Skeletal muscle tissue (tissue), 4 donors: ENCODE measurements around the gene SLC24A3. TPM values are rescaled to one million over a fixed set of nuclear protein-coding genes. Genes with fewer than 3 reads are reported as not detected.

Experiments
- H3K27ac ChIP-seq: one replicate; pipeline ENCODE4 v1.7.0; 2013; ENCODE audit warnings: mild to moderate bottlenecking, low read depth, low read length, inconsistent platforms
- H3K27me3 ChIP-seq, 3 donors: one replicate each; pipeline ENCODE4 v1.7.0; 2013; ENCODE audit warnings: low read length in 3 of 3; ENCODE audit not compliant: control insufficient read depth in 3 of 3, insufficient read depth in 3 of 3
- H3K36me3 ChIP-seq, 3 donors: one replicate each; pipeline ENCODE4 v1.7.0; 2013; ENCODE audit warnings: low read length in 3 of 3; ENCODE audit not compliant: control insufficient read depth in 3 of 3, insufficient read depth in 3 of 3
- H3K4me1 ChIP-seq, 3 donors: one replicate each; pipeline ENCODE4 v1.7.0; 2013; ENCODE audit warnings: low read length in 3 of 3, mild to moderate bottlenecking in 3 of 3; ENCODE audit not compliant: control insufficient read depth in 3 of 3, insufficient read depth in 3 of 3
- H3K4me3 ChIP-seq, 3 donors: one replicate each; pipeline ENCODE4 v1.7.0; 2013; ENCODE audit warnings: low read length in 3 of 3
- H3K9ac ChIP-seq, 3 donors: one replicate each; pipeline ENCODE4 v1.7.0; 2013; ENCODE audit warnings: low read length in 3 of 3, mild to moderate bottlenecking in 3 of 3, moderate library complexity in 2 of 3, low read depth in 1 of 3
- H3K9me3 ChIP-seq, 3 donors: one replicate each; pipeline ENCODE4 v1.7.0; 2013; ENCODE audit warnings: low read length in 3 of 3; ENCODE audit not compliant: control insufficient read depth in 3 of 3
- total RNA-seq: library from RNA; depleted of rRNA; stranded (reverse); fragments of >200 nt; gene quantifications from one replicate; pipeline ENCODE4 v1.2.3, GENCODE V29; 2014
- donor health status: Osteomylitis.

Gene SLC24A3
- total RNA-seq, 1 donor from 2014 or later, result 15.7 TPM

- Histone ChIP-seq H3K4me3 (no peak overlapping the region), H3K9ac (no peak overlapping the region), H3K27me3 (no peaks in the 10 kb centered on the region), H3K9me3 (no peaks in the 10 kb centered on the region), H3K36me3 (no peaks in the 10 kb centered on the region), H3K4me1 (peaks cover 9 to 26% (median 17%) of the 10 kb centered on the region in 3 donors), H3K27ac (no peak overlapping the region)
These were observed 382.5 kb downstream of the SLC24A3 start for GRCh38 chr20:19594896-19595295.

DNA sequence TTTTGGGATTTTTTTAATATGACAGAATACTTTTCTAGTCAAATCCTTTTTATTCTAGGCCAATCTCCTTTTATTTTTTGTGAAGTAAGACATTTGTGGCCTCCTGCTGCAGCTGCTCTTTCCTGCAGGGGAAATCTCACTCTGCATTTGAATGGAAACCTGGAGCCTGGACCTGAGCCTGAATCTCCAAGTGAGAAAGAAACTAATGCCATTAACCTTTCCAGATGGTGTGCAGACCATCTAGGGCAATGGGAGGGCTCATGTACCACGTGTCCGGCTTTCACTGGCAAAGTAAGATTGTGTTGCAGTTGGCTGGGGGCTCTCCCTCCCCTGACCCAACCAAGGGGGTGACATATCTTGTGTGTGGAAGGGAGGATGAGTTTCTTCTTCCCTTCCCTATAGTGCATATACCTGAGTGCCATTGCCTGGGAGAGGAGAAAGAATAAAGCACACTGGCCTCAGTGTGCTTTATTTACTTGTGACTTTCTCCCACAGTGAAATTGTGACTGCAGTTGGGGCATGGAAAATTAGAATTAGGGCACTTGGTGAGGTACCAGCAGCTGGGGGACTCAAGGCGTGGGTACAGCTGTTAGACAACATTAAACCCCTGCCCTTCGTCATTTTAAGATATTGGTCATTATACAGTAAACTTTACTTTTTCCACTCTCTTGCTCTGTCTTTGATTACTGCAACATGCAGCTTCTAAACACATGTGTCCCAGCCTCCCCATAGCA lies 385.8 kb downstream of the SLC24A3 start:
- peaks cover 23 to 37% (median 30%) of the 10 kb centered on the region in 3 donors for H3K4me1 ChIP-seq

GRCh38 chr20:19599200-19599599 lies 386.8 kb downstream of the SLC24A3 start:
- Histone ChIP-seq H3K4me3 (no peak overlapping the region), H3K27ac (no peak overlapping the region), H3K9ac (no peak overlapping the region), H3K4me1 (peaks cover 27 to 44% (median 34%) of the 10 kb centered on the region in 3 donors), H3K27me3 (no peaks in the 10 kb centered on the region), H3K9me3 (no peaks in the 10 kb centered on the region), H3K36me3 (no peaks in the 10 kb centered on the region)

More for the DNA sequence above, 385.8 kb downstream of the SLC24A3 start:
- no peaks in the 10 kb centered on the region for H3K27me3 ChIP-seq
- H3K9me3 ChIP-seq, result no peaks in the 10 kb centered on the region
- H3K36me3 ChIP-seq, result no peaks in the 10 kb centered on the region
- H3K4me3 ChIP-seq, result no peak overlapping the region
- no peak overlapping the region for H3K9ac ChIP-seq
- no peak overlapping the region for H3K27ac ChIP-seq

DNA sequence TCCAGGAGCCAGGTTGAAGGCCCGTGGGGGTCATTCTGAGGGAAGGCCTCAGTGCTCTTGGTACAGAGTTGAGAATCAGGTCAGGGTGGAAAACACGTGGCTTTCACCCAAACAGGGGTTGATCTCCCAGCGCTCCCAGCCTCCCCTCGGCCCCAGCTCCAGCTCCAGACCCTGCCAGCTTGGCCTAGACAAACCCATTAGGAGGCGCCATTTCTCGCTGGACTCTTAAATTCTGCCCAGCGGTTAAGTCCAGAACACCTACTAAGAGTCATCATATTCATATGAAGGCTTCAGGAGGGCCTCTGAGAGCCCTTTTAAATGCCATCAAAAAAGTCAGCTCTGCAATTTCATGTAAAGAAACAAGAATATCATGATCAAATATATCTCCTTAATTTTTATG lies 387.6 kb downstream of the SLC24A3 start:
- Histone ChIP-seq H3K9ac (no peak overlapping the region), H3K9me3 (no peaks in the 10 kb centered on the region), H3K27ac (no peak overlapping the region), H3K27me3 (no peaks in the 10 kb centered on the region), H3K4me3 (no peak overlapping the region), H3K4me1 (peaks cover 27 to 44% (median 34%) of the 10 kb centered on the region in 3 donors), H3K36me3 (no peaks in the 10 kb centered on the region)

DNA sequence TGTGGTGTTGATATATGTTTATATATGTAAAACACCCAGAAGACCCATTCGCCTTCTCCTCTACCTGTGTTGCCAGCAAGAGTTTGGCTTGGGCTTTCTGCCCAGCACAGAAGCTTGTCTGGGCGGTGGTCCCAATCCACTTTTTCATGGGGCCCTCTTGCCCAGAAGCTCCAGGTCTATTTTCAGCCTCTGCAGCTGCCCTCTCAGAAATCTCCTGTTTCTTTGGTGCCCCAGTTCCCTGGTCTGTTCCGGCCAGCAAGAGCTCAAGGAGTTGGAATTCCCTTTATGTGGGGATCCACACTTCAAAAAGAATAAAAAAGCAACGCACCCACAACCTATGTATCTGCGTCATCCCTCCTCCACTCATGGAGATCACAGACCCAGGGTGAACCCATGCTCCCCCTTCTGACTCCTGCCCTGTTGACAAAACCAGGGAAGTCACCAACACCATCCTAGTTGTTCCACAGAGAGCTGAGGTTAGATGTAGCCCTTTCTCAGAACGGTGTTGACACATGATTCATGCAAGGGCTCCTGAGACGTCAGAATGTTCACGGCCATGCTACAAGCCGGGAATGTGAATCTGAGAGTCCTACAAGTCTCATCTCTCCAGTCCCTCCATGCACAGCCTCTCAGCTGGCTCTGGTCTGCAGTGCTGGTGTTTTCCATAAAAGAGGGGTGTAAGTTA lies 388.8 kb downstream of the SLC24A3 start:
- H3K9ac ChIP-seq, result peak overlapping the region in 1 of 3 donors; percentile 40
- H3K4me3 ChIP-seq, result peak overlapping the region; percentile 1 to 14 (median 1)
- peaks cover 27 to 44% (median 34%) of the 10 kb centered on the region in 3 donors for H3K4me1 ChIP-seq
- no peaks in the 10 kb centered on the region for H3K27me3 ChIP-seq
- no peaks in the 10 kb centered on the region for H3K9me3 ChIP-seq
- peak overlapping the region; percentile 71 for H3K27ac ChIP-seq
- H3K36me3 ChIP-seq, result no peaks in the 10 kb centered on the region

DNA sequence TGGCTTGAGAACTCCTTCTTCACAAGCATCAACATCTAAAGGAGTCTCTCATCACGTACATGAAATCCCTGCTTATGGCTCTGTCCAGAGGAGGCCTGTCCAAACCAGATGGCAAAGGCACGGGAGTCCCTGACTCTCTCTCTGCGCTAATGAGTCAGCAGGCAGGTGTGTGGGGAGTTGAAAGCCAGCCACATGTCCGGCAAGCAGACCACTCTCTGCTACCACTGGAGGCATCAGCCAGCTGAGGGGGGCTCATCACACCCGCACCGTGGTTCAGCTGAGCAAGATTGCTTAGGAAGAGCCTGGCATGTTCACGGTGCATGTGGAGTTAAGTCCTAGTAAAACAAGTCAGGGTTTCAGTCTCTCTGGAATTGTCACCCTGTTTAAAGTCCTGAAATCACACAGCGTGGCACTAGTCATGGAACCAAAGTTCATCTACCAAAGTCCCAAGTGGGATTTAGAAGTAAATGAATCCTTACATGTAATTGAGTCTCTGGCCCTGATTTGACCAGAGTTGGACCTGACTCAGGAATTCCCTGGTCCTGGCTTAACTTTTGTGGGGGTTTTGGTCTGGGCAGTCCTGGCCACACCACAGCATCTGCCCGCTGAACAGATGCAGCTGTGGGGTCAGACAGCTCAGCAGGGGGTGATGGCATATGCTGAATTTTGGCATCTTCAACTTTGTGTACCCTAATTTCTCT lies 390.4 kb downstream of the SLC24A3 start:
- Histone ChIP-seq H3K27me3 (no peaks in the 10 kb centered on the region), H3K4me3 (peak overlapping the region in 1 of 3 donors; percentile 9), H3K36me3 (no peaks in the 10 kb centered on the region), H3K4me1 (peaks cover 27 to 41% (median 31%) of the 10 kb centered on the region in 3 donors), H3K9me3 (no peaks in the 10 kb centered on the region), H3K27ac (peak overlapping the region; percentile 74), H3K9ac (no peak overlapping the region)

DNA sequence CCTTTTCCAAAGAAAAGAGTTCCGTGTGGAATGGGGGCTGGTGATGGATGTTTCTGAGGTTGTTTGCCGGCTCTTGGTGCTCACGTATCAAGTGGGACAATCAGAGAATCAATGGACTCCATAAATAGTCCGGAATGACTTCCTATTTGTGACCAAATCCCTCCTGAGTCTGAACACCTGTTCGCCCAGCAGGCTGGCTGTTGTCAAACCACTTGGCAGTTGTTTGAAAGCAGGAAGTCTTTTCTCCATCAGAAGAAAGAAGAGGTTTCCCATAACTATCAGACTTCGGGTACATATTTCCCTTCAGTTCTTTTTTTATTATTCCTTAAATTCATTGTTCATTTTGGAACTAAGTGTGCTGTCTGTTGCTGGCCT lies 390.9 kb downstream of the SLC24A3 start:
- Histone ChIP-seq H3K27me3 (no peaks in the 10 kb centered on the region), H3K4me1 (peaks cover 25 to 37% (median 26%) of the 10 kb centered on the region in 3 donors), H3K9me3 (no peaks in the 10 kb centered on the region), H3K4me3 (peak overlapping the region in 1 of 3 donors; percentile 9), H3K36me3 (no peaks in the 10 kb centered on the region), H3K9ac (no peak overlapping the region), H3K27ac (peak overlapping the region; percentile 74)

DNA sequence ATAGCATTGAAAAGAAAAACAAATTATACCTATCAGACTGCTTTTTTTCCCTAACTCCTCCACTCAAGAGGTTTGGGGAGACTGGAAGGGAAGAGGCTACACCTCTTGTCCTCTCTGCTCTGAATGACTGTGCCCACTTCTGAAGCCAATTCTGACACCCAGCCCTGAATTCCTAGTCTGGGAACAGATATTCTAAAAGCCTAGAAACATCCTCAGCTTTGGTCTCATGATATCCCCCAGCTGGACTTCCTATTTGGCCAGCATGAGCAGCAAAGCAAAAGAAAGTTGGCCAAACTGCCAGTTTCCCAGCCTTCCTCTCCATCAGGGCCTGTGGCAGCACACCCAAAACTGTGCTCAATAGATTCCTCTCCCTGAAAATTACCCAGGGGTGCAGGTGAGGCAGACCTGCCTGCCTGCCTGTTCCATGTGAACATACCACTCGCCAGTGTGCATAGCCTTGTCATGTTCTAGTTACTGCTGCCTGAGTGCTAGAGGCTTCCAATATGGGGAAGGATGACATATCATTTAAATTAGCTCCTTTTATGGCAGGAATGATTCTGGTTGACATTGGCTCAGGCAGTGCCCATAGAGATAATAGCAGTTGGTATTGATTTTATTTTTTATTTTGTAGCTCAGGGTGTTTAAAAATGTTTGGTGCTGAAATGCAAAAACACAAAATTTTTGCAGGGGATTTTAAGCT lies 393.5 kb downstream of the SLC24A3 start:
- H3K9ac ChIP-seq, result no peak overlapping the region
- no peaks in the 10 kb centered on the region for H3K9me3 ChIP-seq
- no peak overlapping the region for H3K4me3 ChIP-seq
- no peaks in the 10 kb centered on the region for H3K27me3 ChIP-seq
- H3K36me3 ChIP-seq, result no peaks in the 10 kb centered on the region
- no peak overlapping the region for H3K27ac ChIP-seq
- peaks cover 23 to 28% (median 25%) of the 10 kb centered on the region in 3 donors for H3K4me1 ChIP-seq

DNA sequence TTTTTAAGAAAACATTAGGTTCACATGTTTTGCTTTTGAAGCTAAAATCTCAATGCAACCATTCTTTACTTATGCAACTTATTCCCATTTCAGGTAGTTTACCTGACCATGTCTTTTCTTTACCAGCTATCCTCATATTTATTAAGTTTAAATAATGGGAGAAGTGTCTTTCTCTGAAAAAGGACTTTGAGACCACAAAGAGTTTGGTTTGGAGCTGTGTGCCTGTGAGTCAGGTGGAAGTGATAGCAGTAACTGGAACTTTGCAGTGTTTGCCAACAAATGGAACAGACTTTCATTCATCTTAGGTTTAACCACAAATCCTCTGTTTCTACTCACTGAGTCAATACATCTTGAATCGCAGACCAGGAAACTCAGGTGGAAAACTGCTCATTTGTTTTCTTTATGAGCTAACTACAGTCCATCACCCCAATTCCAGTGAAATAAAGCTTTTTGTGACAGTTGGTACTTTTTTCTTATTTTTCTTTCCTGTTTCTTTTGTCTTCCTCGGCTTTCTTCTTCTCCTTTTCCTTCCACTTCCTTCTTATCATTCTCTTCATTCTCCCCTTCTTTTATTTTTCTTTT lies 397.3 kb downstream of the SLC24A3 start:
- no peak overlapping the region for H3K9ac ChIP-seq
- H3K36me3 ChIP-seq, result no peaks in the 10 kb centered on the region
- no peaks in the 10 kb centered on the region for H3K27me3 ChIP-seq

More for the DNA sequence above, 397.3 kb downstream of the SLC24A3 start:
- Histone ChIP-seq H3K4me3 (no peak overlapping the region), H3K9me3 (no peaks in the 10 kb centered on the region), H3K4me1 (peaks cover 0 to 2% (median 0%) of the 10 kb centered on the region in 3 donors), H3K27ac (no peak overlapping the region)
